HepG2 (cell line): ENCODE data around the gene KCTD16. TPM values are rescaled to one million over a fixed set of nuclear protein-coding genes. Genes with fewer than 3 reads are reported as not detected.

ENCODE experiments used
- ATAC-seq: fragments of 200-7000 bp; cut with Tn5 transposase; 3 replicates; pipeline ENCODE4 v1.9.1; 2020; ENCODE audit warnings: mild to moderate bottlenecking, moderate library complexity
- BruUV-seq: library from RNA; stranded (reverse); fragments of 400-500 nt; replicated peaks from 2 replicates; lab custom pipeline; 2021; lab: Mats Ljungman, UMichigan
- CTCF ChIA-PET: fragments of 300-600 bp; formaldehyde crosslinking; extraction: SDS; loops from one replicate; lab custom pipeline; 2021; ENCODE audit warnings: low total read pairs, inconsistent platforms, low intra/inter-chr PET ratio; lab: Yijun Ruan, JAX
- POLR2A ChIA-PET: fragments of 350-600 bp; sonication (Branson Sonifier 250); formaldehyde crosslinking; loops from one replicate; lab custom pipeline; 2020; ENCODE audit warnings: antibody characterized with exemption, inconsistent platforms; lab: Yijun Ruan, JAX
- DNase-seq: peaks from one replicate; pipeline ENCODE4 v3.0.0-alpha.2; 2015; ENCODE audit warnings: low spot score
- FAIRE-seq: peaks from 3 replicates; lab custom pipeline; 2011; peaks lifted over from hg19 to GRCh38; lab: Jason Lieb, UNC
- H2AFZ ChIP-seq: one replicate; pipeline ENCODE4 v1.6.1; 2011; ENCODE audit warnings: low read length, inconsistent platforms
- H3K27ac ChIP-seq: fragments of 300-600 bp; 3 replicates; pipeline ENCODE4 v1.8.0; 2011; ENCODE audit warnings: mixed run types, mild to moderate bottlenecking, mixed read lengths, low read length, inconsistent platforms; ENCODE audit not compliant: insufficient read depth; ENCODE audit errors: extremely low read length
- H3K27me3 ChIP-seq, 2 experiments: fragments of 200-600 bp in 1 of 2; 2 replicates in 1 of 2; 3 replicates in 1 of 2; pipeline versions ENCODE4 v1.6.0 to v1.8.0; 2011; ENCODE audit warnings: low read length in 2 of 2, mild to moderate bottlenecking in 2 of 2, moderate library complexity in 2 of 2, inconsistent platforms in 1 of 2; ENCODE audit not compliant: insufficient read depth in 2 of 2, control insufficient read depth in 1 of 2
- H3K36me3 ChIP-seq, 2 experiments: fragments of 200-600 bp in 1 of 2; replicated peaks in 1 of 2; 2 replicates in 1 of 2; 3 replicates in 1 of 2; pipeline versions ENCODE4 v1.5.1 to v1.8.0; 2011; ENCODE audit warnings: low read length in 2 of 2, inconsistent platforms in 1 of 2; ENCODE audit not compliant: insufficient read depth in 2 of 2, control insufficient read depth in 1 of 2
- H3K4me1 ChIP-seq: 2 replicates; pipeline ENCODE4 v1.5.1; 2012; ENCODE audit warnings: low read length, inconsistent platforms; ENCODE audit not compliant: insufficient read depth
- H3K4me2 ChIP-seq: 2 replicates; pipeline ENCODE4 v1.6.0; 2011; ENCODE audit warnings: low read depth, low read length, inconsistent platforms
- H3K4me3 ChIP-seq, 3 experiments: fragments of 200-600 bp in 1 of 3; sonication (generic), shearing (Covaris generic) in 1 of 3; replicated peaks in 1 of 3; 2 replicates each; pipeline ENCODE4 v1.5.1; 2011 to 2016; ENCODE audit warnings: low read length in 3 of 3, inconsistent platforms in 2 of 3, low read depth in 2 of 3, mild to moderate bottlenecking in 2 of 3, control low read depth in 1 of 3, mixed read lengths in 1 of 3; ENCODE audit not compliant: insufficient read depth in 1 of 3
- H3K79me2 ChIP-seq: one replicate; pipeline ENCODE4 v1.6.1; 2011; ENCODE audit warnings: low read length, inconsistent platforms; ENCODE audit not compliant: insufficient read depth
- H3K9ac ChIP-seq: 2 replicates; pipeline ENCODE4 v1.6.0; 2011; ENCODE audit warnings: mild to moderate bottlenecking, low read depth, low read length, inconsistent platforms; ENCODE audit not compliant: insufficient read depth
- H3K9me3 ChIP-seq: 2 replicates; pipeline ENCODE4 v1.5.1; 2012; ENCODE audit warnings: mild to moderate bottlenecking, low read length
- H4K20me1 ChIP-seq: 2 replicates; pipeline ENCODE4 v1.6.0; 2011; ENCODE audit warnings: inconsistent platforms, mild to moderate bottlenecking, low read length, moderate library complexity; ENCODE audit not compliant: insufficient read depth
- CEBPB ChIP-seq: IDR thresholded peaks from 2 replicates; pipeline ENCODE4 v1.6.1; 2011; ENCODE audit warnings: low read depth, low read length, improper control_type of control experiment, borderline replicate concordance
- MTF2 ChIP-seq: sonication (generic); formaldehyde crosslinking; IDR thresholded peaks from 2 replicates; pipeline ENCODE4 v1.5.0; 2020; ENCODE audit warnings: missing genetic modification reagents, borderline replicate concordance
- MYNN ChIP-seq: sonication (generic); formaldehyde crosslinking; IDR thresholded peaks from 2 replicates; pipeline ENCODE4 v1.4.0; 2020; ENCODE audit warnings: mild to moderate bottlenecking, low read depth, missing genetic modification reagents
- PRPF4 ChIP-seq: fragments of 200-400 bp; formaldehyde crosslinking; IDR thresholded peaks from 2 replicates; pipeline ENCODE4 v1.6.1; 2016; ENCODE audit warnings: low read length, low read depth; ENCODE audit not compliant: poor library complexity, severe bottlenecking
- SALL2 ChIP-seq: sonication (generic); formaldehyde crosslinking; IDR thresholded peaks from 2 replicates; pipeline ENCODE4 v1.8.1; 2023; ENCODE audit warnings: mild to moderate bottlenecking, missing genetic modification reagents, inconsistent platforms
- TBL1XR1 ChIP-seq: fragments of 150-350 bp; IDR thresholded peaks from 2 replicates; pipeline ENCODE4 v1.6.1; 2014; ENCODE audit warnings: borderline replicate concordance, low read length; ENCODE audit not compliant: partially characterized antibody
- THAP11 ChIP-seq: IDR thresholded peaks from 2 replicates; pipeline ENCODE4 v1.6.1; 2016; ENCODE audit warnings: missing biosample characterization, missing genetic modification reagents
- ZFP36L1 ChIP-seq: sonication (generic); formaldehyde crosslinking; IDR thresholded peaks from 2 replicates; pipeline ENCODE4 v1.8.0; 2022; ENCODE audit warnings: mild to moderate bottlenecking, missing genetic modification reagents, moderate library complexity
- ZFY ChIP-seq: sonication (generic); formaldehyde crosslinking; IDR thresholded peaks from 2 replicates; pipeline ENCODE4 v1.4.0; 2020; ENCODE audit warnings: missing genetic modification reagents
- ZNF274 ChIP-seq: sonication (generic); formaldehyde crosslinking; IDR thresholded peaks from 2 replicates; pipeline ENCODE4 v1.5.1; 2020; ENCODE audit warnings: mild to moderate bottlenecking, missing genetic modification reagents
- ZNF326 ChIP-seq: sonication (generic); formaldehyde crosslinking; IDR thresholded peaks from 2 replicates; pipeline ENCODE4 v1.4.0; 2020; ENCODE audit warnings: missing genetic modification reagents, borderline replicate concordance
- ZNF614 ChIP-seq: IDR thresholded peaks from 2 replicates; pipeline ENCODE4 v1.6.1; 2018; ENCODE audit warnings: missing biosample characterization, missing genetic modification reagents, inconsistent platforms, borderline replicate concordance
- ZNF841 ChIP-seq: sonication (generic); formaldehyde crosslinking; IDR thresholded peaks from 2 replicates; pipeline ENCODE4 v1.8.1; 2023; ENCODE audit warnings: missing genetic modification reagents, borderline replicate concordance
- in situ Hi-C: cut with HindIII; loops from 2 replicates; pipeline ENCODE4 v1.10.0; 2017; ENCODE audit warnings: low pct_unique_long_range_greater_than_20kb; ENCODE audit not compliant: extremely low pct_ligation_motif_present
- intact Hi-C: fragments of 100-400 bp; cut with micrococcal nuclease; formaldehyde crosslinking; loops from one replicate; pipeline ENCODE4 v1.10.0; 2022; ENCODE audit not compliant: unreplicated experiment
- polyA plus RNA-seq, 8 experiments: library from polyadenylated mRNA; depleted of rRNA in 3 of 8; stranded (reverse) in 7 of 8; unstranded in 1 of 8; fragments of >200 nt; fragmentation: Illumina TruSeq in 4 of 8; extraction: Trizol in 4 of 8; gene quantifications; 2 replicates each; pipeline versions ENCODE4 v1.2.1 to v1.2.3, GENCODE V29; 2011 to 2016; ENCODE audit warnings: low read depth in 4 of 8, missing spikeins in 1 of 8, mixed read lengths in 1 of 8; ENCODE audit not compliant: insufficient read depth in 1 of 8
- total RNA-seq, 5 experiments: library from RNA; depleted of rRNA; stranded (reverse); fragments of >200 nt; fragmentation: Illumina TruSeq; extraction: Trizol; gene quantifications; 2 replicates each; pipeline ENCODE4 v1.2.3, GENCODE V29; 2016; ENCODE audit warnings: low read depth in 1 of 5
- TF ChIP-seq, protein P1 (sequence below): sonication (generic); formaldehyde crosslinking; IDR thresholded peaks from 2 replicates; pipeline ENCODE4 v1.9.0; 2022; ENCODE audit warnings: missing genetic modification reagents, mild to moderate bottlenecking, borderline replicate concordance
- TF ChIP-seq, protein P2 (sequence below): sonication (generic); formaldehyde crosslinking; IDR thresholded peaks from 2 replicates; pipeline ENCODE4 v1.8.0; 2022; ENCODE audit warnings: missing genetic modification reagents, mild to moderate bottlenecking, inconsistent platforms, borderline replicate concordance

KCTD16 gene
- total and polyA plus RNA-seq, 2 of the 13 experiments (the other 11 are each of a cell fraction or from before 2014, with no cell fraction given), result 0.02 to 0.09 TPM

DNA sequence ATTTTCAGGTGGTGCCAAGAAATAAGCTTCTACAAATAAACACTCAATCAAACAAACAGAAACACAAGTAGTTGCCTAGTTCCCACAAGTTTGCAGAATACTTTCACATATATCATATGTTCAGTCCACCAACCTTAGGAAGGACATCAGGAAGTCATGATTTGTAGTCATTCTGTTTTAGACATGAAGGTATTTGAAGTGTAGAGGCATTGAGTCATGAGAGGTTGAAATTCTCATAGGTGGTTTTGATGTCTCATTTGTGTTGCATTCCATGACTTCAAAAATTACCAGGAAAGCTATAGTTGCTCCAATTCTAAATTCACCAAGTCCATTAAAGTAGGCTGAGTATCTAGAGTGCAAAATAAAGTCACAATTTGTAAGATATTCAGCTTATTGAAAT is 159.0 kb downstream of the KCTD16 start (continued):
- no peak for TF ChIP-seq CEBPB
- no peak for TF ChIP-seq SALL2 (CRISPR knock-in tag)
- no peak for TF ChIP-seq ZNF274 (CRISPR knock-in tag)
- TF ChIP-seq ZNF326, result no peak
- no peak for TF ChIP-seq THAP11 (CRISPR knock-in tag)
- no peak for TF ChIP-seq ZFY (CRISPR knock-in tag)
- TF ChIP-seq, protein P1, sequence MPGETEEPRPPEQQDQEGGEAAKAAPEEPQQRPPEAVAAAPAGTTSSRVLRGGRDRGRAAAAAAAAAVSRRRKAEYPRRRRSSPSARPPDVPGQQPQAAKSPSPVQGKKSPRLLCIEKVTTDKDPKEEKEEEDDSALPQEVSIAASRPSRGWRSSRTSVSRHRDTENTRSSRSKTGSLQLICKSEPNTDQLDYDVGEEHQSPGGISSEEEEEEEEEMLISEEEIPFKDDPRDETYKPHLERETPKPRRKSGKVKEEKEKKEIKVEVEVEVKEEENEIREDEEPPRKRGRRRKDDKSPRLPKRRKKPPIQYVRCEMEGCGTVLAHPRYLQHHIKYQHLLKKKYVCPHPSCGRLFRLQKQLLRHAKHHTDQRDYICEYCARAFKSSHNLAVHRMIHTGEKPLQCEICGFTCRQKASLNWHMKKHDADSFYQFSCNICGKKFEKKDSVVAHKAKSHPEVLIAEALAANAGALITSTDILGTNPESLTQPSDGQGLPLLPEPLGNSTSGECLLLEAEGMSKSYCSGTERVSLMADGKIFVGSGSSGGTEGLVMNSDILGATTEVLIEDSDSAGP (CRISPR knock-in tag), result no peak
- TF ChIP-seq ZNF614 (CRISPR knock-in tag), result no peak
- TF ChIP-seq, protein P2, sequence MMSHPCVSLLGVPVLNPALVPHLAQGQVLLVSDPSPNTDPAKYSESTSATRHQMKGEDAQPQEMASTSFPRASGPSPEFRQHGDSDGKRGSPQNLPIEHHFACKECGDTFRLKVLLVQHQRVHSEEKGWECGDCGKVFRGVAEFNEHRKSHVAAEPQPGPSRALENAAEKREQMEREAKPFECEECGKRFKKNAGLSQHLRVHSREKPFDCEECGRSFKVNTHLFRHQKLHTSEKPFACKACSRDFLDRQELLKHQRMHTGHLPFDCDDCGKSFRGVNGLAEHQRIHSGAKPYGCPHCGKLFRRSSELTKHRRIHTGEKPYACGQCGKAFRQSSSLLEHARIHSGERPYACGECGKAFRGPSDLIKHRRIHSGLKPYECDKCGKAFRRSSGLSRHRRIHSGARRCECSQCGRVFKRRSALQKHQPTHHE (CRISPR knock-in tag), result no peak
- TF ChIP-seq PRPF4, result no peak
- no peak for TF ChIP-seq MTF2 (CRISPR knock-in tag)

DNA sequence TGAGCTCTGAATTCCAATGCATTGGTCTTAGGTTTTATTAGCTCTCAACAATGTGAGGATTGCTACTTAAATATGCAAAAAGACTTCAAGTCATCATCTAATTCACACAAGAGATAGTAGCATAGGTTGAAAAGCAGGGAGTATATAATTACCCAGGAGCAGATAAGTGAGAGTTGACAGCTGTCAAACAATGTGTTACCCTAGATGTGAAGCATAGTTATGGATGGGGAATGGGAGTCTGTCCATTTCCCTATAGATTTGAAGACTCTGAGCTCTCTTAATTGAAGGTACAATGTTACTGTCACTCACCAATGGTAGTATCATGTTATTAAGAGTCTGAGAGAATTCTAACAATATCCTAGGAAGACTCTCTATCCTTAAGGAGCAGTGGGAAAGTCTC is 160.7 kb downstream of the KCTD16 start:
- no peak overlapping the region for H3K4me2 ChIP-seq
- no peak for FAIRE-seq

More for the DNA sequence above, 160.7 kb downstream of the KCTD16 start:
- CTCF ChIA-PET, result no interaction called here
- Histone ChIP-seq H3K27me3 (no peaks in the 10 kb centered on the region), H3K4me3 (no peak overlapping the region), H3K9me3 (no peaks in the 10 kb centered on the region), H3K79me2 (no peaks in the 10 kb centered on the region), H3K4me1 (no peaks in the 10 kb centered on the region), H3K27ac (no peak overlapping the region), H3K36me3 (no peaks in the 10 kb centered on the region), H2AFZ (no peak overlapping the region), H4K20me1 (no peaks in the 10 kb centered on the region), H3K9ac (no peak overlapping the region)
- no peak for DNase-seq
- BruUV-seq, result no TSS peak
- TF ChIP-seq ZFP36L1, result no peak
- no peak for TF ChIP-seq ZNF841 (CRISPR knock-in tag)
- no peak for TF ChIP-seq MYNN
- no peak for TF ChIP-seq TBL1XR1
- ATAC-seq, result no peak
- intact Hi-C loops (loop anchor here (10.0 kb wide), 1 partner anchor 903 kb away; no protein-coding TSS in a partner anchor), in situ Hi-C loops (no loop called here)
- POLR2A ChIA-PET, result no interaction called here
